ENCODE data around the gene PARD3. TPM values are rescaled to one million over a fixed set of nuclear protein-coding genes. Genes with fewer than 3 reads are reported as not detected.

PARD3 gene
- total and polyA plus RNA-seq, 10 of the 15 experiments (the other 5 are each of a cell fraction or from before 2014, with no cell fraction given): 2.6 to 43.1 (median 13.9) TPM

GRCh38 chr10:34092891-34093290 lies 722.2 kb downstream of the PARD3 start:
- no TSS peak for BruUV-seq (replicated peaks)
- no peaks in the 10 kb centered on the region for H3K79me2 ChIP-seq (ENCODE audit: control insufficient read depth, insufficient read depth, low read length)
- SMC1A ChIA-PET (ENCODE audit: uncharacterized antibody, unreplicated experiment): interaction anchor here (0.6 to 1.4 kb wide), 3 partner anchors 11 to 759 kb away, joined by 3 read pairs; no protein-coding TSS in a partner anchor
- CTCF ChIA-PET: interaction anchor here (0.5 to 0.8 kb wide), 2 partner anchors 11 to 76 kb away, joined by 3 to 4 read pairs; no protein-coding TSS in a partner anchor
- DNase-seq (ENCODE audit: low read depth, low spot score): no peak
- ATAC-seq: no peak
- no peaks in the 10 kb centered on the region; the same call in 2 of the 3 replicates for H3K9me3 ChIP-seq (replicated peaks; ENCODE audit: control insufficient read depth, insufficient read depth, low read length)
- H3K4me3 ChIP-seq: no peak overlapping the region
- RAD21 ChIA-PET (ENCODE audit: unreplicated experiment): no interaction called here
- WGBS (ENCODE audit: insufficient coverage, insufficient replicate concordance, low lambda C conversion rate, missing lambda C conversion rate): 0% methylated on average over 1 of the region's 1 CpG
- H3K27ac ChIP-seq (ENCODE audit: control insufficient read depth, insufficient read depth): no peak overlapping the region
- H3K4me2 ChIP-seq (ENCODE audit: control insufficient read depth, insufficient read depth): no peak overlapping the region
- no peak overlapping the region for H2AFZ ChIP-seq (ENCODE audit: control insufficient read depth, low read depth, low read length)
- no peaks in the 10 kb centered on the region for H4K20me1 ChIP-seq (ENCODE audit: control insufficient read depth, insufficient read depth)
- in situ Hi-C loops (cut with MboI): no loop called here
- no peak for FAIRE-seq
- H3K27me3 ChIP-seq (replicated peaks in 1 of 2; ENCODE audit: control insufficient read depth in 2 of 2, insufficient read depth in 2 of 2, low read length in 1 of 2): no peaks in the 10 kb centered on the region
- no peaks in the 10 kb centered on the region for H3K36me3 ChIP-seq (ENCODE audit: control insufficient read depth in 2 of 2, insufficient read depth in 2 of 2, low read length in 1 of 2)
- no peaks in the 10 kb centered on the region for H3K4me1 ChIP-seq (ENCODE audit: control insufficient read depth, insufficient read depth, low read length)
- no peak overlapping the region for H3K9ac ChIP-seq (ENCODE audit: control insufficient read depth, insufficient read depth, low read length)
- POLR2A ChIA-PET: no interaction called here
- intact Hi-C loops (cut with micrococcal nuclease; ENCODE audit: unreplicated experiment): no loop called here
- TF ChIP-seq SMC3 (IDR thresholded peaks at IDR 0.05; ENCODE audit: borderline replicate concordance, low read length) (no peak), TCF12 (IDR thresholded peaks at IDR 0.05; ENCODE audit: low read depth, low read length) (no peak), RELA (IDR thresholded peaks at IDR 0.05; ENCODE audit: borderline replicate concordance, partially characterized antibody) (no peak), PAX8 (IDR thresholded peaks at IDR 0.05) (no peak), TCF3 (IDR thresholded peaks at IDR 0.05; ENCODE audit: borderline replicate concordance, insufficient read depth, low read depth, low read length) (no peak), HSF1 (IDR thresholded peaks at IDR 0.05; ENCODE audit: low read depth, low read length) (no peak), SIN3A (IDR thresholded peaks at IDR 0.05; ENCODE audit: low read depth, low read length) (no peak), PAX5 (IDR thresholded peaks at IDR 0.05; ENCODE audit: borderline replicate concordance, low read depth, low read length) (no peak)

Measured in GM12878 (cell line).